Osteoblast (primary cell): Measurements from ENCODE around the gene PLK5. TPM values are rescaled to one million over a fixed set of nuclear protein-coding genes. Genes with fewer than 3 reads are reported as not detected.

Experiments used
- DNase-seq: peaks from one replicate; pipeline ENCODE4 v3.0.0; 2011; ENCODE audit warnings: low spot score, mixed read lengths; ENCODE audit not compliant: insufficient read length; ENCODE audit errors: missing footprints
- H2AFZ ChIP-seq: 2 replicates; pipeline ENCODE4 v1.6.0; 2011; ENCODE audit warnings: mild to moderate bottlenecking, low read length
- H3K27ac ChIP-seq: 2 replicates; pipeline ENCODE4 v1.5.1; 2011; ENCODE audit warnings: mild to moderate bottlenecking, low read depth, low read length, moderate library complexity
- H3K27me3 ChIP-seq: 2 replicates; pipeline ENCODE4 v1.6.0; 2012; ENCODE audit warnings: mild to moderate bottlenecking, control low read depth, inconsistent platforms, low read length, moderate library complexity; ENCODE audit not compliant: insufficient read depth
- H3K36me3 ChIP-seq: 2 replicates; pipeline ENCODE4 v1.5.1; 2011; ENCODE audit warnings: mild to moderate bottlenecking, low read length, control low read depth, moderate library complexity; ENCODE audit not compliant: insufficient read depth
- H3K4me1 ChIP-seq: 2 replicates; pipeline ENCODE4 v1.5.1; 2011; ENCODE audit warnings: mild to moderate bottlenecking, low read length, control low read depth, moderate library complexity; ENCODE audit not compliant: insufficient read depth
- H3K4me2 ChIP-seq: 2 replicates; pipeline ENCODE4 v1.6.0; 2011; ENCODE audit warnings: mild to moderate bottlenecking, low read length; ENCODE audit not compliant: insufficient read depth
- H3K4me3 ChIP-seq: fragments of 200-600 bp; sonication (generic); 3 replicates; pipeline ENCODE4 v1.5.1; 2012; ENCODE audit warnings: mild to moderate bottlenecking, low read length, inconsistent platforms; ENCODE audit not compliant: insufficient read depth
- H3K79me2 ChIP-seq: 2 replicates; pipeline ENCODE4 v1.6.0; 2012; ENCODE audit warnings: mild to moderate bottlenecking, low read length, control low read depth, inconsistent platforms; ENCODE audit not compliant: insufficient read depth
- H3K9me3 ChIP-seq: 2 replicates; pipeline ENCODE4 v1.5.1; 2011; ENCODE audit warnings: low read depth, low read length, control low read depth
- H4K20me1 ChIP-seq: 2 replicates; pipeline ENCODE4 v1.6.0; 2012; ENCODE audit warnings: mild to moderate bottlenecking, low read length, control low read depth; ENCODE audit not compliant: insufficient read depth
- CTCF ChIP-seq: IDR thresholded peaks from 2 replicates; pipeline ENCODE4 v1.5.1; 2011; ENCODE audit warnings: mild to moderate bottlenecking, low read depth, low read length, moderate library complexity; ENCODE audit errors: extremely low read depth
- total RNA-seq: library from RNA; depleted of rRNA; stranded (reverse); fragments of >200 nt; gene quantifications from 2 replicates; pipeline ENCODE4 v1.2.3, GENCODE V29; 2012

The PLK5 gene
- total RNA-seq, 1 donor: under 0.01 TPM

GRCh38 chr19:1520203-1520780 lies 3.6 kb upstream of the PLK5 start:
- no peak overlapping the region for H3K4me3 ChIP-seq
- no peaks in the 10 kb centered on the region for H3K36me3 ChIP-seq
- no peaks in the 10 kb centered on the region for H3K9me3 ChIP-seq
- H4K20me1 ChIP-seq: no peaks in the 10 kb centered on the region
- no peak overlapping the region for H2AFZ ChIP-seq
- H3K4me2 ChIP-seq: no peak overlapping the region
- peaks cover 24% of the 10 kb centered on the region for H3K27me3 ChIP-seq
- H3K27ac ChIP-seq: no peak overlapping the region
- H3K4me1 ChIP-seq: no peaks in the 10 kb centered on the region
- TF ChIP-seq CTCF: no peak
- no peaks in the 10 kb centered on the region for H3K79me2 ChIP-seq
- peak; percentile 66 for DNase-seq

DNA sequence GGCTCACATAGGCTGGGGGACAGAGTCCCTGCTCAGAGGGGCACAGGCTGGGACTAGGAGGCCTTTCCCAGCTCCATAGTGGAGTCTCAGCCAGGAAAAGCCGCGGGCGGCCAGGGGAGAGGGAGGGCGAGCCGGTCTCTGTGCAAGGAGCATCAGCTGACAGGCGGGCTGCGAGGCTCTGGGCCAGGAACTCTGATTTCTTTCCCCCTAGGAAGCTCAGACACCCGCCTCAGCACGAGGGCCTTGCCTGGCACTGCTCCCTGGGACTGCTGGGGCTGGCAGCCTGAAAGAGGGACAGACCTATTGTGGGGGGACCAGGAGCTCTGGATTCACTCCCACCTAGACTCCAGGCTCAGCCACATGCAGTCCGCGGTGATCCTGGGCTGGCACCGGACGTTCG lies 2.2 kb upstream of the PLK5 start:
- H3K27me3 ChIP-seq: peaks cover 31% of the 10 kb centered on the region
- no peak for TF ChIP-seq CTCF
- H3K4me3 ChIP-seq: no peak overlapping the region
- H3K27ac ChIP-seq: no peak overlapping the region
- H3K9me3 ChIP-seq: no peaks in the 10 kb centered on the region
- no peaks in the 10 kb centered on the region for H3K79me2 ChIP-seq
- no peak overlapping the region for H3K4me2 ChIP-seq
- H3K4me1 ChIP-seq: no peaks in the 10 kb centered on the region
- H2AFZ ChIP-seq: no peak overlapping the region
- no peaks in the 10 kb centered on the region for H3K36me3 ChIP-seq
- H4K20me1 ChIP-seq: no peaks in the 10 kb centered on the region
- DNase-seq: peak; percentile 72

DNA sequence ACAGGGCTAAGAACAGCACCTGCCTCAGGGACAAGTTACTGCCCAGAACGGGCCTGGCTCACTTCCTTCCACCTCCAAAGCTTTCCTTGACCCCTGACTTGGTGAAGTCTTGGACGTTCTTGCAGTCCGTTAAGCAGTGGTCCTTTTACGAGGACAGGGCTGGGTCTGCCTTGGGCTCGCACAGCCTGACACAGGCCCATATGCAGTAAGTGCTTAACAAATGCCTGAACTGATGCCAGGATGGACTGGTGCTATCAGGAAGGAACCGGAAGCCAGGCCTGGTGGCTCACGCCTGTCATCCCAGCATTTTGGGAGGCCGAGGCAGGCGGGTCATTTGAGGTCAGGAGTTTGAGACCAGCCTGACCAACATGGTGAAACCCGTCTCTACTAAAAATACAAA lies 1.8 kb upstream of the PLK5 start:
- Histone ChIP-seq H3K36me3 (no peaks in the 10 kb centered on the region), H3K4me1 (no peaks in the 10 kb centered on the region), H3K9me3 (no peaks in the 10 kb centered on the region), H3K27me3 (peaks cover 31% of the 10 kb centered on the region), H3K27ac (no peak overlapping the region), H4K20me1 (no peaks in the 10 kb centered on the region), H2AFZ (no peak overlapping the region), H3K79me2 (no peaks in the 10 kb centered on the region), H3K4me2 (no peak overlapping the region), H3K4me3 (no peak overlapping the region)
- peak; percentile 87 for DNase-seq
- TF ChIP-seq CTCF: no peak

DNA sequence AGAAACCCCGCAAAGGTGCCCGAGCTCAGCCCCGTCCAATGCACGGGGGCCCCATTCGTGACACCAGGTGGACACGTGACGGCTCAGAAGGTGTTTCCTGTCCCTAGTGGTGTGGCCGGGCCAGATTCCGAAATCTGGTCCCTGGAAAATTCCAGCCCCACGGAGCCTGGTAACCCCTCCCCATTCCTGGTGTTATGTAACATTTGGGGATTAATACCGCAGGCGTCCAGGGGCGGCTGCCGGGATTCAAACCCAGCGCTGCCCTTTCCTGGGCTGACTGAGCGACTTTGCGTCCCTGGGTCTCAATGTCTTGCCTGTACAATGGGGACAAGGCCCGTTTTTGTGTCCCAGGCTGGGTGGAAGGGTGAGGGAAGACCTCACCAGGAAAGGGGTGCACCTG lies 1.0 kb upstream of the PLK5 start:
- no peaks in the 10 kb centered on the region for H3K79me2 ChIP-seq
- no peaks in the 10 kb centered on the region for H3K36me3 ChIP-seq
- H3K27ac ChIP-seq: no peak overlapping the region
- H2AFZ ChIP-seq: no peak overlapping the region
- peak; percentile 64 for DNase-seq
- TF ChIP-seq CTCF: no peak
- H3K4me3 ChIP-seq: no peak overlapping the region
- H3K9me3 ChIP-seq: no peaks in the 10 kb centered on the region
- peaks cover 31% of the 10 kb centered on the region for H3K27me3 ChIP-seq
- no peaks in the 10 kb centered on the region for H3K4me1 ChIP-seq
- H4K20me1 ChIP-seq: no peaks in the 10 kb centered on the region
- no peak overlapping the region for H3K4me2 ChIP-seq
